HG02798 (cell line): ENCODE measurements around the gene PRKCE.
A peak's percentile ranks its signal among the peaks of the same experiment; 100 is the strongest.

Source experiments
- ATAC-seq: cut with Tn5 transposase; IDR thresholded peaks from one replicate; pipeline ENCODE4 v1.9.1; 2021; ENCODE audit warnings: mild to moderate bottlenecking; ENCODE audit not compliant: unreplicated experiment, poor library complexity

PRKCE gene

DNA sequence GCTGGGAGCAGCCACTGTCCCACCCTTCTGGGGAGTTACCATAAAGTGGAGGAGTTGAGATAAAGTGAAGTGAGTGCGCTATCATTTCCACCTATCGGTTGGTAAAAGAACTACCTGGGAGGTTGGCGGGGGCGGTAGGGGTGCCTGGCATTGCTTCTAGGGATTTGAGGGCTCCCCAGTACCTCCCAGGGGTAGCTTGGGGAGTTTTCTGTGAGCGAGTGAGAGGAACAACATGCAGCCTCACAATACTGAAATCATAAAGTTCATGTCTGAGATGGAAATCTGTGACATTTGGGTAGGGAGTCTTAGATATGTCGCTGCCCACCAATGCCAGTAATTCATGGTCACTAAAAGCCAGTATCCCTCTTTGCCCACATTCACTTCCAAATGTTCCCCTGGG, 68.7 kb downstream of the PRKCE start:
- no peak for ATAC-seq

DNA sequence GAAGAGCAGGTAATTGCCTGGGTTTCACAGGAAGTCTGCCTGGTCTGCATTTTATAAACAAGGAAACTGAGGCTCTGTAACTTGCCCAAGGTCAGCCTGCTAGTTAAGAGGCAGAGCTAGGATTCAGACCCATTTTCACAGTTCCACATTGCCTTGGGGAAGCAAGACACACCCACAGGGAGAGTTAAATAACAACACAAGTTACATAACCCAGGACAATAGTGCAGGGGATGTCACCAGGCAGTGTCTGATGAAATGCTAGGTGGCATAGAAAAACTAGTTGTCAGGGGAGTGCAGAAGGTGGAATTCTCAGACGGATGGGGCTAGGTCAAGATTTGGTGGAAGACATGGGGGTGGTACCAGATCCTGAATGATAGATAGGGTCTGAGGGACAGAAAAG, 69.7 kb downstream of the PRKCE start:
- ATAC-seq: no peak

DNA sequence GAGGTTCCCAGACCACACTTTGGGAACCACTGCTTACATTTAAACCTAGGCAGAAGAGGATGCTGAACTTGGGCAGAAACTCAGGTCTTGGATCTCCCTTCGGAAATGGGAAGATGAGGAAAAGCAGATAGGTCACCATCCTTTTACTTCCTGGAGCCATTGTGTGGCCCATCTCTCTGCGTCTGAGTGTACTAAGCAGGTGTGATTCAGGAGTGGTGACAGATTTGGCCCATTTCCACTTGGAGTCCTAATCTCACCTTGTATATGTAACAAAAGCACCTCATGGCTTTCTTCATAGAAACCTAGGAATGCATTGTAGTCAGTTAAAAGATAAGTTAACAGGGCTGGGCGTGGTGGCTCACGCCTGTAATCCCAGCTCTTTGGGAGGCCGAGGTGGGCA, 71.0 kb downstream of the PRKCE start:
- no peak for ATAC-seq

DNA sequence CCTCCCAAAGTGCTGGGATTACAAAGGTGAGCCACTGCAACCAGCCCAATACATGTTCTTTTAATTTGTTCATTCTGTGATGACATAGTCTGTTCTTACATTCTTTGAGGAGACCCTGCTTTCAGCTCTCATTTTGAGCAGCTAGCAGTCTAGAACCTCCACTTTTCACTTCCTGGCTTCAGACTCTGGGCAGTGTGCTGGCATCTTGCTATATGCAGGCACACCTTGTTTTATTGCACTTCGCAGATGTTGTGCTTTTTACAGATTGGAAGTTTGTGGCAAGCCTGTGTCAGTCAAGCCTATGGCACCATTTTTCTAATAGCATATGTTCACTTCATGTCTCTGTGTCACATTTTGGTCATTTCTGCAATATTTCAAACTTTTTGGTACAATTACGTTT, 72.4 kb downstream of the PRKCE start:
- no peak for ATAC-seq

DNA sequence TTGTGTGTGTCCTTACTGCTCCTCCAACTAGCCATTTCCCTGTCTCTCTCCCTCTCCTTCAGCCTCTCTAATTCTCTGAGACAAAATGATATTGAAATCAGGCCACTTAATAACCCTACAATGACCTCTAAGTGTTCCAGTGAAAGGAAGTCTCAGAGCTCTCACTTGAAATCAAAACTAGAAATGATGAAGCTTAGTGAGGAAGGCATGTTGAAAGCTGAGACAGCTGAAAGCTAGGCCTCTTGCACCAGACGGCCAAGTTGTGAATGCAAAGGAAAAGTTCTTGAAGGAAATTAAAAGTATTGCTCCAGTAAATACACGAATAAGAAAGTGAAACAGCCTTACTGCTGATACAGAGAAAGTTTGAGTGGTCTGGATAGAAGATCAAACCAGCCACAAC, 72.9 kb downstream of the PRKCE start:
- ATAC-seq: no peak

DNA sequence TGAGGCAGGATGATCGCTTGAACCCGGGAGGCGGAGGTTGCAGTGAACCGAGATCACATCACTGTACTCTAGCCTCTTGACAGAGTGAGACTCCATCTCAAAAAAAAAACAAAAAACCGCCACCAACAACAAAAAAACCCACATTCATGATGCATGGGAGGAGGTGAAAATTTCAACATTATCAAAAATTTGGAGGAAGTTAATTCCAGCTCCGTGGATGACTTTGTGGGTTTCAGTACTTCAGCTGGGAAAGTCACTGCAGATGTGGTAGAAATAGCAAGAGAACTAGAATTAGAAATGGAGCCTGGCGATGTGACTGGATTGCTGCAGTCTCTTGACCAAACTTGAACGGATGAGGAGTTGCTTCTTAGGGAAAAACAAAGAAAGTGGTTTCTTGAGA, 74.3 kb downstream of the PRKCE start:
- ATAC-seq: no peak

DNA sequence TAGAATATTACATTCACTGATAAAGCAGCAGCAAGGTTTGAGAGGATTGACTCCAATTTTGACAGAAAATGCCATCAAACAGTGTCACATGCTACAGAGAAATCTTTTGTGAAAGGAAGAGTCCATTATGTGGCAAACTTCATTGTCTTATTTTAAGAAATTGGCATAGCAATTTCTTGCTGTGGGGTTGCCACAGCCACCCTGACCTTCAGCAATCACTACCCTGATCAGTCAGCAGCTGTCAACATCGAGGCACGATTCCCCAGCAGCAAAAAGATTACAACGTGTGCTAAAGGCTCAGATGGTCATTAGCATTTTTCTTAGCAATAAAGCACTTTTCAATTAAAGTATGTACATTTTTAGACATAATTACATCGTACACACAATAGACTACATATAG, 74.7 kb downstream of the PRKCE start:
- ATAC-seq: no peak

DNA sequence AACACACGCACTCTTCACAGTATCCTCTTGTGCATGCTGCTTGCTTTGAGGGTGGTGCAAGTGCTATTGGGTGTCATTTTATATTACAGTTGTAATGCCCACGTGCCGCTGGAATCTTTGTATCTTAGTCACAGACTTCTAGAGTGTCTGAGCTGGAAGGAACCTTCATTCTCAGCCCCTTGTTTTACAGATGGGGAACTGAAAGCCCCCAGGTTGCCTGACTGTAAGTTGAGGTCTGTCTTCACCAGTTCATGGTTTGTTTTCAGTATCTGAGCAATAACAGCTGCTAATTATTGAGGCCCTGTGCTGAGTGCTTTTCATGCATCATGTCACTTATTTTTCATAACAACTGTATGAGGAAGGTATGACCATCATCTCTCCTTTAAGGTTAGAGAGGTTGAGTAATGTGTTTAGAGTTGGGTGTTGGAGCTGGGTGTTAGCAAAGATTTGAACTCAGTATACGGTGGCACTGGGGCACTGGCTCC, 77.0 kb downstream of the PRKCE start:
- peak; percentile 81 for ATAC-seq

DNA sequence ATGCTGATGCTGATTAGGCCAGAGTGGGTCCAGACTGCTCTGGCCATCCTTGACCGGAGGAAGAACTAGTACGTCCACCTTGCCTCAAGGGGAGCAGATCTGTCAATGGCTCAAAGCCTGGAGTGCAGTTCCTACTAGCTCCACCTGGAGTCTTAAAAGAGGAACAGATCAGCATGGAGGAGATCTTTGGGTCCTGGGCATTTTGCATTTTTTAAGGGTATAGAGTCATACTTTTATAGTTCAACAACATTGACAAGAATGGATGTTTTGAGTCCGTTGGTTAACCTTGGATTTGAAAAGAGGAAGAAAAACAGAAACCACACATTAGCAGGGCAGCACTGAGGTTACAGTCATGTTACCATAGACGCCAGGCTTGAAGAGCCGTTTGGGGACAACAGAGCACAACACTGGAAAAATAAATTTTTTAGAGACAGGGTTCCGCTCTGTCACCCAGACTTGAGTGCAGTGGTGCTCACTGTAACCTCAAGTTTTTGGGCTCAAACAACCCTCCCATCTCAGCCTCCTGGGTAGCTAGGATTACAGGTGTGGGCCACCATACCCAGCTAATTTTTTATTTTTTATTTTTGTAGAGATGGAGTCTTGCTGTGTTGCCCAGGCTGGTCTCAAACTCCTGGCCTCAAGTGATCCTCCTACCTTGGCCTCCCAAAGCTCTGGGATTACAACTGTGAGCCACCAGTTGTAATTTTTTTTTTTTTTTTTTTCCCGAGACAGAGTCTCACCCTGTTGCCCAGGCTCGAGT, 78.5 kb downstream of the PRKCE start:
- ATAC-seq: peak; percentile 56

DNA sequence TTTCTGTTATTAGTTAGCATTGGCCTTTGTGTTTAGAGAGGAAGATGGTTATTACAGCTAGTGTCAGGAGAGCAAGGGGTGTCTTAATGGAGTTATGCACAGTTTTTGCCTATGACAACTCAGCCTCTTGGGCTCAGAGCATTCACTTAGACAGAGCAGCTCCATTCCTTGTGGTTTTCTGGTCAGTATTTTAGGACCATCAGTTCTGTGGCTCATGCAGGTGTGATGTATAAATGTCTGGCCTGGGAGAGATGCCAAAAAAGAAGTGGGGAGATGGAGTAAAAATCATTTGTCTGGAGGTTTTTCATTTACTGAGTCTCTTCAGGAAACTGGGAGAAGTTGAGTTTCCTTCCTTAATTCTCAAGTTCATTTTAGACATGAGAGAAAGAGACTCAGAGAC, 79.7 kb downstream of the PRKCE start:
- ATAC-seq: no peak

DNA sequence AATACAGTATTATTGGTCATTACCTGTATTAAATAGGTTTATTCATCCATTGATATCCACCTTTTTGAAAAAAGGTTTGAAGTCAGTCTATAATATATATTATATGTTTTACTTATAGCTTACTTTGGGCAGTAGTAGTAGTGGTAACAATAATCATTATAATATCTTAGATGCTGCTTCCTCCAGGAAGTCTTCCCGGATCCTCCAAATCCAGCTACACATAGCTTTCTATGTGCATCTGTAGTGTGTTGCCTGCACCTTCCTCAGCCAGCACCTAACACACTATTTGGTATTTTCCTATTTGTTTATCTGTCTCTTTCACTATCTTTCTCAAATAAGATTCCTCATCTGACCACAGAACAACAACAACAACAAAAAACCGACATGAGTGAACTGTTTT, 81.0 kb downstream of the PRKCE start:
- ATAC-seq: no peak

DNA sequence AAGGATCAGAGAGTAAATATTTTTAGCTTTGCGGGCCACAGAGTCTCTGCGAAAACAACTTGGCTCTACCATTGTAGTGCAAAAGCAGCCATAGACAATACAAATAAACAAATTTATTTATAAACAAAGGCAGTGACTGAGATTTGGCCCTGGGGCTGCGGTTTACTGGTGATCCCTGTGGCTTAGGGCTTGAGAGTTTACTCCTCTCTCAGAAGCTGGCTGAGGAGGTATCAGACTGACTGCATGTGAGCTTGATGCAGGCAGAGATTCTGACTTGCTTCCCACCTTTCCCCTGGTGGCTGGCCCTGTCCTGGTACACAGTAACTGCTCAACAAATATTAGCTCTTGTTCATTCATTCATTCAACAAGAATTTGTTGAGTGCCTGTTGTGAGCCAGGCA, 81.5 kb downstream of the PRKCE start:
- no peak for ATAC-seq

DNA sequence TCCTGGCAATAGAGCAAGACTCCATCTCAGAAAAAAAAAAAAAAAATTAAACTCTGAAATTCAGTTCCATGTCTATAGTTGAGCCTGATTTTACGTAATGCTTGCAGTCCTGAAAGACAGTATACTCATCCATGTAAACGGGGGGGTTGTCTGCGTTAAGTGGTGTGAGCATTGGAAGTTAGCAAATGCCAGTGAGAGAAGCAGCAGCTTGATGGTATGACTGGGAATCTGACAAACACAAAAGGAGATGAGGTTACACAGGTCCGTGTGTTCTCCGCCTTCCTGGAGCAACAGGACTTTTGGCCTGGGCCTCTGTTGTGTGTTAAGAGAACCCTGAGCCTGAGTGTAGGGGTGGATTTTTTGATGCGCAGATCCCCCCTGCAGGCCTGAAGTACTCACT, 82.9 kb downstream of the PRKCE start:
- no peak for ATAC-seq

DNA sequence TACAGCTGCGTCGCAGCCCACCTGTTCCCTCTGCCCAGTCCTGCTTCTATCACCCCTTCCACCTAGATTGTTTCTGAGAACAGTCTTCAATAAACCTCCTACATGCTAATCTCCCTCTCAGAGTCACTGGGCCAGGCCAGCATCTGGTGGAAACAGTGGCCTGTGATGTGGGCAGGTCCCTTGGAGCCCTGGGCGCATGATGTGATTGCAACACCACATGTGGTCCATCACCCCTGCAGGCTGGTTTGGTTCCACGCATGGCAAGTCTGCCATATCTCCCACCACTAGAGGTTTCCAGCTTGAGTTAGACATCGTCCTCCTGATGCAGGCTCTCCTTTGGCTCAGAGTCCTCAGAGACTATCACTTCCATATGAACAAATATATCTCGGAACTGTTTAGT, 83.5 kb downstream of the PRKCE start:
- ATAC-seq: no peak

DNA sequence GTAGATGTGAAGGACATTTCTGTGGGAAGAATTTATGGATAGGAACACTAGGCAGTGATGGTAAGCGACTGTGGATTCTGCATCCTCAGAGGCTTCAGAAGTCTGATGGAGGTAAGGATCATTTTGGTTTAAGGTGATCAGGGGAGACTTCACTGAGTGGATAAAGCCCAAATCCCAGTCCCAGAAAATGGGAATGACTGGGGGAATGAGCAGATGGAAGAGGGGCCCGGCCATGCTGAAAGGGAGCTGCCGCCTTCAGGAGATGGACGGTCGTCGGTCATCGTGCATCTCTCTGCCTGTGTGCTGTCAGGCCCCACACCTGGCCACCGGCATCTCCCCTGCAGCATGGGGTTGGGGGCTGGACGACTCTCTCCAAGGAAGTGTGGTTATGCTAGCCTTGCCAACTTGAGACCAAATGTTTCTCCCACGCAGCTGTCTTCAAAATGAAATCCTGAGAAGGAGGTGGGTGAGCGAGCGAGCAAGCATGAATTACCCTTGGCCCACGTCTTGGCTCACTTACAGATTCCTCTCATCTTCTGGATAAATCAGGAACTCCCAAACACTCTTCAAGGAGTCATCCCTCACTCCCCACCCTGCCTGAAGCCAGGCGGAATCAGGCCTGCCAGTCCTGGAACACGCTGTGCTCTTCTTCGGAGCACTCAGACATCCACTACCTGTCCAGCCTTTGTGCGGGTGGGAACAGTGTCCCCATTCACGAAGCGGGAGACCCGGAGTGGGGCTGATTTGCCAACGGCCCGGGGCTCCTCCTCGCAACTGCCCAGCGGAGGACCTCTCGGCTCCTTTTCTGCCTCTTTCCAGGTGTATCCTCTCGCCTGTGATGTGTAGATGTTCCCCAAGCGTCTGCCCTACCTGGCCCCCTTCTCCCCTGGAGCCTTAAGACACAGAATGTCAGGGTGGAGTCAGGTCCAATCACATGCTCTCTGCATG, 85.6 kb downstream of the PRKCE start:
- ATAC-seq: no peak

DNA sequence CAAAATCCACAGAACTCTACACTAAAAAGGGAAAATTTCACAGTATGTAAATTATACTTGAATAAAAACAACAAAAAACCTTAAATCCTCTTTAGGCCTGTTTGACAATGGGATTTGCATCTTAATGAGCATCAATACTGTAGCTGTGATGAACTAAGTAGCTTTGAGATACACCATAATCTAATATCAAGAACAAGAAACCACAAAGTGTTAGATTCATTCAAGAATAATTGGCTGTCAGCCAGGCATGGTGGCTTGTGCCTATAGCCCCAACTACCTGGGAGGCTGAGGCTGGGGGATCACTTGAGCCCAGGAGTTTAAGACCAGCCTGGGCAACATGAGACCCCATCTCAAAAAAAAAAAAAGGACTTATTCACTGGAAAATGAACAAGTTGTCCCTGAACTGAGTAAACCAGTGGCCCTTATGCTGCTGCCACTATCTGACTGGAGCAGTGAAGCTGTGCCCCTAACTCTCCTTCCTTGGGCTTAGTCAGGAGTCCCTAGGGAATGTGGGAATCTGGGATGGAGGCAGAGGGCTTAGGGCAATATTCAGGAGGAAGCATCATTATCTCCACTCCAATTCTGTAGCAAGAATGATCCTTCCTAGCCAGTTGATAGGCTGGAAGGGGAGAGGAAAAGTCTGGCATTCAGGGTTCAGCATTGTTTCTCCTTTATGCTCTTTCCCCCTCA, 88.5 kb downstream of the PRKCE start:
- ATAC-seq: no peak

DNA sequence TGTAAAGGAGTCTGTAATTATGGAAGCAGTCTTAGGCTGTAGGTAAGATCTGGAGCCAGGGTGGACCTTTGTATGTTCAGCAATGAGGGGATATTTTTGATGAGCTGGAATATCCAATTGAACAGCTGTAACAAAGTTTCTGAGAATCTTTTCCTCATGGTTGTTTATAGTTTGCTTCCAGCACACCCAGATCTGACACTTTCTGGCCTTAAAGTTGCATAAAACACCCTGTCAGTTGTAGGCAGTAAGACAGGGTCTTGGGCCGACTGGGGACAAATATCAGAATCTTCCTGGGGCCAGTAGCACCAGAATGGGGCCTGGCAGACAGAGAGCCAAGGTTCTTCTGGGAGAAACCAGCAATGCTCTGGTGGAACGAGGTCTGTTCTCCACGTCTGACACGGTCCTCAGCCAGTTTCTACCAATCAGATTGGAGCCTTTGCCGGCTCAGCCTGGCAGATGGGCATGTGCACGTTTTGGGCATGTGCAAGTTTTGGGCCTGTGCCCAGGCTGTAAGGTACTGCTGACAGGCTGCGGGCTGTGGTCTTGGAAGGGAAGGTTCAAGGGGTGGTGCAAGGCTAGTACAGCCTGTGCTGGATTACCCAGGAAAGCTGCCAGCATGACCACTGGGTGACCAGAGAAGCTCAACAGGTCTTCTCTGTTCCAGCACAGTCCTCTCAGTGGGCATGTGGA, 89.8 kb downstream of the PRKCE start:
- ATAC-seq: no peak

DNA sequence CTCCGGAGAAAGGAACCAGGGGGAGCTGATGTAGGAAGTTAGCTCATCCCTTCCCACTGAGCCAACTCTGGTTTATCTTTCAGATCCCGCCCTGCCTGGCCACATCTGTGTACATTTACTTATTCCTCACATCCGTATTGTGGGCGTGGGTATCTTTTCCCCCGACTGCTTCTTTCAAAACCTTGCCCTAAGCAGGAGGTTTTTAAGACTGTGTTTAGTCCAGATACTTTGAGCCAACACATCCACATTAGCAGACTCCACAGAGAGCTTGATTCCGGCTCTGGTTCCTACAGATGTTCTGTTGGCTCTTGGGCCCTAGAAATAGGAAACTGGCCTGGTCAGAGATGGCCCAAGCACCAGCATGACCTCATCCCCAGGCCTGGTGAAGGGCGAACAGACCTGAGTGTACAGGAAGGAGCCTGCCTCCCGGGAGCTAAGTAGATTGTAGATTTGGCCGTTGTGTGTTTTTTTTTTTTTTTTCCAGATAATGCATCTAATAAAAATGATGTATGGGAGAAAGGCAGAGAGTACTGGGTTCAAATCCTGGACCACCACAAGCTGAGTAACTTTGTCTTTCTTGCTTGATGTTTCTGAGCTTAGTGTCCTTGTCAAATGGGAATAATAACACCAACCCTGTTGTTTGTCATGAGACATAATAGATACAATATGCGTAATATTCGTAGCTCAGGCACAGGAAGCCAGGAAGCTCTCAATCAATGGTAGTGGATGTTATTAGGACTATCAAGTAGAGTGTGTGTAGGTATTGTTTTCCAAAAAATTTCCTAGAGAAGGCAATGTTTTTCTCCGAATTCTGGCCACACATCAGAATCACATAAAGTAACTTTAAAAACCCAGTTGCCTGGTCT, 92.3 kb downstream of the PRKCE start:
- ATAC-seq: no peak

DNA sequence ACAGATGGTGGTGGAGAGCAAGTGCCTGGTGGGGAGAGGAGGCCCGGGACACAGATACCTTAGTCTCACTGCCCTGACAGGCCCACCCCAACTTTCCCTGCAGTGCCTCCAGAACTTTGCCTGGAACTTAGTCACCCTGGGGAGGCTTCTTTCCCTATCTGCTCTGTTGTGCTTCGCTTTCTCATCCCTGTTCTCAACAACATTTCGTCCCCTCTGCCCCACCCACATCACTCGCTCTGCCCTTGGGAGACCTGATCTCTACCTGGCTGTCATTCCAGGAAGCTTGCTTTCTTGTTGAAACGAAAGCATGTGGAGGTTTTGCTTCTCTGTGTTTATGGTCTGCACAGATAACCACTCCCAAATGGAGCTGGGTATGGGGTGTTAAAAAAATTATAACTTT, 93.8 kb downstream of the PRKCE start:
- ATAC-seq: no peak
